ENCODE measurements around the gene IGF1R. TPM values are rescaled to one million over a fixed set of nuclear protein-coding genes. Genes with fewer than 3 reads are reported as not detected.

Gene IGF1R
- total and polyA plus RNA-seq, 2 of the 13 experiments (the other 11 are each of a cell fraction or from before 2014, with no cell fraction given), result 15.9 to 18.4 TPM

GRCh38 chr15:98649472-98650416 lies 1.4 kb downstream of the IGF1R start (continued):
- TF ChIP-seq NR2C2 (CRISPR knock-in tag; IDR thresholded peaks at IDR 0.05; ENCODE audit: borderline replicate concordance) (0 out of 2 replicates have a peak, but pooled peaks have one; percentile 8), NFIC (IDR thresholded peaks at IDR 0.05; ENCODE audit: low read length) (no peak), ARID3A (IDR thresholded peaks at IDR 0.05; ENCODE audit: low read depth, low read length) (no peak), ZNF749 (CRISPR knock-in tag; IDR thresholded peaks at IDR 0.05; ENCODE audit: borderline replicate concordance) (0 out of 2 replicates have a peak, but pooled peaks have one; percentile 6), ZNF784 (CRISPR knock-in tag; IDR thresholded peaks at IDR 0.05; ENCODE audit: borderline replicate concordance) (no peak), NFRKB (IDR thresholded peaks at IDR 0.05) (no peak), ZNF235 (CRISPR knock-in tag; IDR thresholded peaks at IDR 0.05; ENCODE audit: borderline replicate concordance) (0 out of 2 replicates have a peak, but pooled peaks have one; percentile 46), NPAS2 (CRISPR knock-in tag; IDR thresholded peaks at IDR 0.05; ENCODE audit: borderline replicate concordance) (no peak), JDP2 (CRISPR knock-in tag; IDR thresholded peaks at IDR 0.05; ENCODE audit: borderline replicate concordance) (no peak), ZNF326 (CRISPR knock-in tag; IDR thresholded peaks at IDR 0.05; ENCODE audit: borderline replicate concordance) (no peak)
- TF ChIP-seq, protein P1, sequence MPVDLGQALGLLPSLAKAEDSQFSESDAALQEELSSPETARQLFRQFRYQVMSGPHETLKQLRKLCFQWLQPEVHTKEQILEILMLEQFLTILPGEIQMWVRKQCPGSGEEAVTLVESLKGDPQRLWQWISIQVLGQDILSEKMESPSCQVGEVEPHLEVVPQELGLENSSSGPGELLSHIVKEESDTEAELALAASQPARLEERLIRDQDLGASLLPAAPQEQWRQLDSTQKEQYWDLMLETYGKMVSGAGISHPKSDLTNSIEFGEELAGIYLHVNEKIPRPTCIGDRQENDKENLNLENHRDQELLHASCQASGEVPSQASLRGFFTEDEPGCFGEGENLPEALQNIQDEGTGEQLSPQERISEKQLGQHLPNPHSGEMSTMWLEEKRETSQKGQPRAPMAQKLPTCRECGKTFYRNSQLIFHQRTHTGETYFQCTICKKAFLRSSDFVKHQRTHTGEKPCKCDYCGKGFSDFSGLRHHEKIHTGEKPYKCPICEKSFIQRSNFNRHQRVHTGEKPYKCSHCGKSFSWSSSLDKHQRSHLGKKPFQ (CRISPR knock-in tag; IDR thresholded peaks at IDR 0.05; ENCODE audit: insufficient replicate concordance), result no peak
- TF ChIP-seq, protein P2, sequence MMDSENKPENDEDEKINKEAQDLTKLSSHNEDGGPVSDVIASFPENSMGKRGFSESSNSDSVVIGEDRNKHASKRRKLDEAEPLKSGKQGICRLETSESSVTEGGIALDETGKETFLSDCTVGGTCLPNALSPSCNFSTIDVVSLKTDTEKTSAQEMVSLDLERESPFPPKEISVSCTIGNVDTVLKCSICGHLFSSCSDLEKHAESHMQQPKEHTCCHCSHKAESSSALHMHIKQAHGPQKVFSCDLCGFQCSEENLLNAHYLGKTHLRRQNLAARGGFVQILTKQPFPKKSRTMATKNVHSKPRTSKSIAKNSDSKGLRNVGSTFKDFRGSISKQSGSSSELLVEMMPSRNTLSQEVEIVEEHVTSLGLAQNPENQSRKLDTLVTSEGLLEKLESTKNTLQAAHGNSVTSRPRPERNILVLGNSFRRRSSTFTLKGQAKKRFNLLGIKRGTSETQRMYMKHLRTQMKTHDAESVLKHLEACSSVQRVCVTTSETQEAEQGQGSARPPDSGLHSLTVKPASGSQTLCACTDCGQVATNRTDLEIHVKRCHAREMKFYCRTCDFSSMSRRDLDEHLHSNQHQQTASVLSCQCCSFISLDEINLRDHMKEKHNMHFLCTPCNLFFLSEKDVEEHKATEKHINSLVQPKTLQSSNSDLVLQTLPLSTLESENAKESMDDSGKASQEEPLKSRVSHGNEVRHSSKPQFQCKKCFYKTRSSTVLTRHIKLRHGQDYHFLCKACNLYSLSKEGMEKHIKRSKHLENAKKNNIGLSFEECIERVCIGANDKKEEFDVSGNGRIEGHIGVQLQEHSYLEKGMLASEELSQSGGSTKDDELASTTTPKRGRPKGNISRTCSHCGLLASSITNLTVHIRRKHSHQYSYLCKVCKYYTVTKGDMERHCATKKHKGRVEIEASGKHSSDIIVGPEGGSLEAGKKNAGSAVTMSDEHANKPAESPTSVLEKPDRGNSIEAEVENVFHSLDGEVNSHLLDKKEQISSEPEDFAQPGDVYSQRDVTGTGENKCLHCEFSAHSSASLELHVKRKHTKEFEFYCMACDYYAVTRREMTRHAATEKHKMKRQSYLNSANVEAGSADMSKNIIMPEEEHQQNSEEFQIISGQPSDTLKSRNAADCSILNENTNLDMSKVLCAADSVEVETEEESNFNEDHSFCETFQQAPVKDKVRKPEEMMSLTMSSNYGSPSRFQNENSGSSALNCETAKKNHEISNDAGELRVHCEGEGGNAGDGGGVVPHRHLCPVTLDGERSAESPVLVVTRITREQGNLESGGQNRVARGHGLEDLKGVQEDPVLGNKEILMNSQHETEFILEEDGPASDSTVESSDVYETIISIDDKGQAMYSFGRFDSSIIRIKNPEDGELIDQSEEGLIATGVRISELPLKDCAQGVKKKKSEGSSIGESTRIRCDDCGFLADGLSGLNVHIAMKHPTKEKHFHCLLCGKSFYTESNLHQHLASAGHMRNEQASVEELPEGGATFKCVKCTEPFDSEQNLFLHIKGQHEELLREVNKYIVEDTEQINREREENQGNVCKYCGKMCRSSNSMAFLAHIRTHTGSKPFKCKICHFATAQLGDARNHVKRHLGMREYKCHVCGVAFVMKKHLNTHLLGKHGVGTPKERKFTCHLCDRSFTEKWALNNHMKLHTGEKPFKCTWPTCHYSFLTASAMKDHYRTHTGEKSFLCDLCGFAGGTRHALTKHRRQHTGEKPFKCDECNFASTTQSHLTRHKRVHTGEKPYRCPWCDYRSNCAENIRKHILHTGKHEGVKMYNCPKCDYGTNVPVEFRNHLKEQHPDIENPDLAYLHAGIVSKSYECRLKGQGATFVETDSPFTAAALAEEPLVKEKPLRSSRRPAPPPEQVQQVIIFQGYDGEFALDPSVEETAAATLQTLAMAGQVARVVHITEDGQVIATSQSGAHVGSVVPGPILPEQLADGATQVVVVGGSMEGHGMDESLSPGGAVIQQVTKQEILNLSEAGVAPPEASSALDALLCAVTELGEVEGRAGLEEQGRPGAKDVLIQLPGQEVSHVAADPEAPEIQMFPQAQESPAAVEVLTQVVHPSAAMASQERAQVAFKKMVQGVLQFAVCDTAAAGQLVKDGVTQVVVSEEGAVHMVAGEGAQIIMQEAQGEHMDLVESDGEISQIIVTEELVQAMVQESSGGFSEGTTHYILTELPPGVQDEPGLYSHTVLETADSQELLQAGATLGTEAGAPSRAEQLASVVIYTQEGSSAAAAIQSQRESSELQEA (CRISPR knock-in tag; IDR thresholded peaks at IDR 0.05; ENCODE audit: not compliant biosample characterization), result peak; percentile 93
- TF ChIP-seq, protein P3, sequence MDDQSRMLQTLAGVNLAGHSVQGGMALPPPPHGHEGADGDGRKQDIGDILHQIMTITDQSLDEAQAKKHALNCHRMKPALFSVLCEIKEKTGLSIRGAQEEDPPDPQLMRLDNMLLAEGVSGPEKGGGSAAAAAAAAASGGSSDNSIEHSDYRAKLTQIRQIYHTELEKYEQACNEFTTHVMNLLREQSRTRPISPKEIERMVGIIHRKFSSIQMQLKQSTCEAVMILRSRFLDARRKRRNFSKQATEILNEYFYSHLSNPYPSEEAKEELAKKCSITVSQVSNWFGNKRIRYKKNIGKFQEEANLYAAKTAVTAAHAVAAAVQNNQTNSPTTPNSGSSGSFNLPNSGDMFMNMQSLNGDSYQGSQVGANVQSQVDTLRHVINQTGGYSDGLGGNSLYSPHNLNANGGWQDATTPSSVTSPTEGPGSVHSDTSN (CRISPR knock-in tag; IDR thresholded peaks at IDR 0.05; ENCODE audit: borderline replicate concordance), result no peak
